Left ventricle myocardium inferior (tissue), 1 donor: Measurements from ENCODE around the gene RAPGEF1. TPM values are rescaled to one million over a fixed set of nuclear protein-coding genes. Genes with fewer than 3 reads are reported as not detected.
A peak's percentile ranks its signal among the peaks of the same experiment; 100 is the strongest.

Experiments used
- DNase-seq: peaks from one replicate; pipeline ENCODE4 v3.0.0-alpha.2; 2020
- H3K27ac ChIP-seq: fragments of 200-600 bp; replicated peaks from 2 replicates; pipeline ENCODE4 v1.8.0; 2021
- H3K27me3 ChIP-seq: fragments of 200-600 bp; 2 replicates; pipeline ENCODE4 v1.8.0; 2021; ENCODE audit warnings: low read depth
- H3K36me3 ChIP-seq: fragments of 200-600 bp; 2 replicates; pipeline ENCODE4 v1.8.0; 2021
- H3K4me1 ChIP-seq: fragments of 200-600 bp; 2 replicates; pipeline ENCODE4 v1.8.0; 2021
- H3K4me3 ChIP-seq: fragments of 200-600 bp; 2 replicates; pipeline ENCODE4 v1.8.0; 2021; ENCODE audit warnings: mild to moderate bottlenecking, moderate library complexity
- H3K9me3 ChIP-seq: fragments of 200-600 bp; replicated peaks from 2 replicates; pipeline ENCODE4 v1.8.0; 2021
- intact Hi-C: fragments of 100-400 bp; cut with micrococcal nuclease; formaldehyde crosslinking; loops from one replicate; pipeline ENCODE4 v1.11.0; 2022
- total RNA-seq: library from RNA; stranded (reverse); fragmentation: NEBNext Ultra II Directional; extraction: Animal tissue kit (Norgen Biotek cat#: 25700); gene quantifications from one replicate; pipeline ENCODE4 v1.2.1, GENCODE V29; 2021
- TF ChIP-seq, protein P1 (sequence below): fragments of 200-600 bp; IDR thresholded peaks from 2 replicates; pipeline ENCODE4 v1.8.0; 2021; ENCODE audit warnings: antibody characterized with exemption, mild to moderate bottlenecking, borderline replicate concordance
- donor health status: DM: no; HTN: yes; CAD: no; lungs with severe emphysema.

Gene RAPGEF1
- total RNA-seq, 1 donor from 2014 or later = 95.9 TPM

DNA sequence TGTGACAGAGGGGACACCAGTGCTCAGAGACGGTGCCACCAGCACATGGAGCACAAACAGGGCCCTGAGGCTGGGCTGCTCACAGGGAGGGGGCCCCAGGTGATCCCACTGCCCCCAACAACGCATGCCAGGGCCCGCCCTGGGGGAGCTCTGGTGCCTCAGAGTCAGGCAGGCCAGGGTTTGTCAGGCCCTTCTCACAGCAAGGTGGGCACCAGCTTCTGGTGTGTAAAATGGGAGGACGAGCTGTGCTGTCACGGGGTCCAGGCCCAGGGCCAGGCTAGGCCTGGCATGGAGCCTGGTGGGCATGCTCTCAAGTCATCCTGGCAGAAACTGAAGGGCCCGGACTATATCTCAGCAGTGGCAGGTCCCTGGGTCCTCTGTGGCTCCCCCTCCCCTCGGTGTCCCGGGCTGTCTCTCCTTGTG is 160.1 kb downstream of the RAPGEF1 start:
- Histone ChIP-seq H3K9me3 (no peaks in the 10 kb centered on the region), H3K27ac (peak overlapping the region; percentile 36), H3K36me3 (peaks cover 97% of the 10 kb centered on the region), H3K4me3 (no peak overlapping the region), H3K4me1 (peaks cover 27% of the 10 kb centered on the region), H3K27me3 (no peaks in the 10 kb centered on the region)
- TF ChIP-seq, protein P1, sequence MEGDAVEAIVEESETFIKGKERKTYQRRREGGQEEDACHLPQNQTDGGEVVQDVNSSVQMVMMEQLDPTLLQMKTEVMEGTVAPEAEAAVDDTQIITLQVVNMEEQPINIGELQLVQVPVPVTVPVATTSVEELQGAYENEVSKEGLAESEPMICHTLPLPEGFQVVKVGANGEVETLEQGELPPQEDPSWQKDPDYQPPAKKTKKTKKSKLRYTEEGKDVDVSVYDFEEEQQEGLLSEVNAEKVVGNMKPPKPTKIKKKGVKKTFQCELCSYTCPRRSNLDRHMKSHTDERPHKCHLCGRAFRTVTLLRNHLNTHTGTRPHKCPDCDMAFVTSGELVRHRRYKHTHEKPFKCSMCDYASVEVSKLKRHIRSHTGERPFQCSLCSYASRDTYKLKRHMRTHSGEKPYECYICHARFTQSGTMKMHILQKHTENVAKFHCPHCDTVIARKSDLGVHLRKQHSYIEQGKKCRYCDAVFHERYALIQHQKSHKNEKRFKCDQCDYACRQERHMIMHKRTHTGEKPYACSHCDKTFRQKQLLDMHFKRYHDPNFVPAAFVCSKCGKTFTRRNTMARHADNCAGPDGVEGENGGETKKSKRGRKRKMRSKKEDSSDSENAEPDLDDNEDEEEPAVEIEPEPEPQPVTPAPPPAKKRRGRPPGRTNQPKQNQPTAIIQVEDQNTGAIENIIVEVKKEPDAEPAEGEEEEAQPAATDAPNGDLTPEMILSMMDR = no peak
- intact Hi-C loops = no loop called here
- peak; percentile 61 for DNase-seq

DNA sequence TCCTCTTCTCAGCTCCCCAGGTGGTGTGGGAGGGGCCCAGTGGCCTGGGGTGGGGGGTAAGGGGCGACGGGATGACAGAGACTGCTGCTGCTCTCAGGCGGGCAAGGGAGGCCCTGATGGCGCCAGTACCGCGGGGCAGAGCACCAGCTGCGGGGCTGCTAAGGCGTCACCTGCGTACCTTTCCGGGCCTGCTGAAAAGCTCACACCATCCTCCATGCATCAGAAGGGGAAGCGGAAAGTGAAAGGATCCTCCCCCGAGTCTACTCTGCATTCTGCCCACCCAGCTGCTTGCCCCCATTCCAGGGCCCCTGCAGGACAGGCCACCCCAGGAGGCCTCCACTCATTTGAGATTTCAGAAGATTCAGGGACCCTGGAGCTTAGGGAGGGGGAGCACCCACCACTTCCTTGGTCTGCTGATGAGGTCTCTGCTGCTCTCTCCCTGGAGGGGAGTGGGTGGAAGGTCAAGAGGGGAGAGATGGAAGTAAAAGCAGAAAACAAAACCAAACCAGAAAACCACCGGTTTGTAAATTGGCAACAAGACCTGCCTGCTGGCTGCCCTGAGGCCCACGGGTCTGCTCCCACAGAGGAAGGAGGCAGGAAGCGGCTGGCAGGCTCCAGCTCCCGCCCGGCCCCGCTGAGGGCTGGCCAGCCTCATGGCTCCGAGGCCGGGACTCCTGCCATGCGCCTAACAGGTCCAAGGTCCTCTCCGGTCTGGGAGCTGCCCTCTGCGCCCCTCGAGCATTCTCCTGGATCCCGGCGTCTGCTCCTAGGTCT is 161.0 kb downstream of the RAPGEF1 start:
- H3K4me1 ChIP-seq = peaks cover 34% of the 10 kb centered on the region
- peaks cover 96% of the 10 kb centered on the region for H3K36me3 ChIP-seq
- TF ChIP-seq, protein P1 = no peak
- H3K27me3 ChIP-seq = no peaks in the 10 kb centered on the region
- no peak overlapping the region for H3K4me3 ChIP-seq
- intact Hi-C loops = no loop called here
- no peak for DNase-seq
- peak overlapping the region; percentile 36 for H3K27ac ChIP-seq
- no peaks in the 10 kb centered on the region for H3K9me3 ChIP-seq

DNA sequence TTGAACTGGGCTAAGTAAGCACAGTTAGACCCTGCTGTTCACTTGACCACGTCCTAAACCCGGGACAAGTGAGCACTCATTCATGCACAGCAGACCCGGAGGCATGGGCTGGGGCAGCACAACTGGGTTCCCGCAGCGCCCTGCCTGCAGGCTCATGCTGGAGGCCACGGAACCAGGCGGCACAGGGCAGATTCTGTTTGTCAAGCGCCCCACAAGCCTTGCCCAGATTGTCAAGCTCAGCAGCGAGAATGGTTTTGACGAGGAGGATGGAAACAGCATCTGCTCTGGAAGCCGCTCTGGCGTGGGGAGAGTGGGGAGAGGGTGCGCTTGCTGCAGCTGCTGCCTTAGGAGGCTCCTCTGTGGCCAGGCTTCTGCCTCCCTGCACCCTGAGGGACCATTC is 161.9 kb downstream of the RAPGEF1 start:
- peaks cover 34% of the 10 kb centered on the region for H3K4me1 ChIP-seq
- peaks cover 92% of the 10 kb centered on the region for H3K36me3 ChIP-seq
- no peak for DNase-seq
- no peaks in the 10 kb centered on the region for H3K9me3 ChIP-seq
- intact Hi-C loops = no loop called here
- H3K27ac ChIP-seq = no peak overlapping the region
- TF ChIP-seq, protein P1 = no peak
- H3K27me3 ChIP-seq = no peaks in the 10 kb centered on the region
- no peak overlapping the region for H3K4me3 ChIP-seq

DNA sequence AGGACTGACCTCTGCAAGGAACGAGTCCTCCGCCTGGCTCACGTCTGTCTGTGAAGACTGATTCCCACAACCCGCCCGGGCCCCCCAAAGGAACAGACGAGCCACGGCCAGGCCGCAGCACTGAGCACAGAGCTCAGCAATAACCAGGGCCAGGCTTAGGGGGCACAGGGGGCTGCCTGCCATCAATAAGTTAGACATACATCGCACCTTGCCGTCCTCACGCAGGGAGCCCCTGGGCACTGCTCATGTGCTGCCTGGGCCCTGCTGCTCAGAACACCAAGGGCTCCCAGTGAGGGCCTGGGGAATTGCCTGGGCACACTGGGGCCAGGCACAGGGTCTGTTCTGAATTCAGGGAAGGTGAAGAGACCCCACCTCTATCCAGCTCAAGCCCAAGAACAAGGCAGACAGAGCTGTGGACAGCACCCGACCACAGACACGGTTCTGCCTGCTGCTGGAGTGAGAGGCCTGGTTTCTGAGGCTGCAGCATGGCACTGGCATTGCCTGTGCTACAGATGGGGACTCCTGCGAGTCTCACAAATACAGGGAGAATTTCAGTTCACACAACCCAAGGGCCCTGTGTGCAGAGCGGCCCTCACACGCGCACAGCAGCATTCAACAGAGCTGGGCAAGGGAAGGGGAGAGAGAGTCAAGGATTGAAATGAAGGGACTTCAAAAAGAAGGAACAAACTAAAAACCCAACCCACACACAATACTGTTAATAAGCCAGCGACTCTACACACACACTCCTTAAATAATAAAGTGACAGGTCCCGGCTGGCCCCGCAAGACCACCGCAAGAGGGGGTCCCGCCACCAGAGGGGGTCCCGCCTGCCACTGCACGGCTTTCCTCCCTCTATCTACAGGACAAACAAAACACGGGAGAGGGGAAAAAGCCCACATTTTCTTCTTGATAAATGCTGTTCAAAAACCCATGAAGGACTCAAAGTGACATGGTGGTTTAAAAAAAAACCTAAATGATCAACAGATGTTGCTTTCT is 162.6 kb downstream of the RAPGEF1 start:
- no peak for DNase-seq
- Histone ChIP-seq H3K4me1 (peaks cover 34% of the 10 kb centered on the region), H3K27ac (no peak overlapping the region), H3K4me3 (no peak overlapping the region), H3K9me3 (no peaks in the 10 kb centered on the region), H3K36me3 (peaks cover 91% of the 10 kb centered on the region), H3K27me3 (no peaks in the 10 kb centered on the region)
- intact Hi-C loops = no loop called here
- TF ChIP-seq, protein P1 = no peak

DNA sequence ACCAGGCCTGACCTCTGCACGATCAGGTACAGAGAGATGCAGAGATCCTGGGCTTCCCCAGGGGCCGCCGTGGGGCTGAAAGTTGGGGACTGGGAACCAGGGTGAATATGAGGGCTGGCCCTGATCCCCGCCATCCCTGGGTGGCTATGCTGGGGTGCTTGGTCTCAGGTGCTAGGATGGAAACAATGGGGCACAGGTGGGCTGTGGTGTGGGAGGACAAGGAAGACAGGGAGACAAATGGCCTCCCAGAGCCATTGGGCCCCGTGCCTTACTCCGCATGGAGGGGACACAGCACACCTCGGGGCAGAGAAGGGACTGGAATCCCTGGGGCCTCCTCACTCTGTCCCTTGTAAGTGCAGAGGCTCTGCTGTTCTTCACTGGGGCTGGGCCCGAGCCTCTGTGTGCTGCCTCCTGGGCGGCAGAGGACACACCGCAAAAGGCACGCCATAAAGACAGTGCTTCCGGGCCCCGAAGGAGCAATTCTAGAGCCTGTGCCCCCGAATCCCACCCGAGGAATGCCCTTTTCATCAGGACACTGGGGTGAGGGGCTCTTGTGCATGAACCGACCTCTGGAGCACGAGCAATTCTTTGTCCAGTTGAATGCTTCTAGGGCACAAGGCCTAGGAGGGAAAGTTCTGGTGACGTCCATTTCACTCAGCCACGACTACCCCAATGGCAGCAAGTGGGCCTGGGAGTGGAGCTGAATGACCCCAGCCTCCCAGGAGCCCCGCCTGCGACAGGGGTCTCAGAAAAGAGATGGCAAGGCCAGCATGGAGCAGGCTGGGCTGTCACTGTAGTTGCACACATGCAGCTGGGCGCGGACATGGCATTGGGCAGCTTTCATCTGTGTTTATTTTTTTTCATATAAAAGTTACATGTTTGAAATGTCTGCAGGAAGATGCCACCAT is 163.7 kb downstream of the RAPGEF1 start:
- peaks cover 91% of the 10 kb centered on the region for H3K36me3 ChIP-seq
- H3K27me3 ChIP-seq = no peaks in the 10 kb centered on the region
- peaks cover 34% of the 10 kb centered on the region for H3K4me1 ChIP-seq
- no peak for DNase-seq
- no peak overlapping the region for H3K27ac ChIP-seq
- TF ChIP-seq, protein P1 = no peak
- intact Hi-C loops = no loop called here
- H3K4me3 ChIP-seq = no peak overlapping the region
- H3K9me3 ChIP-seq = no peaks in the 10 kb centered on the region
